Stimulated activated naive CD8-positive, alpha-beta T cell treated with anti-CD3 and anti-CD28 coated beads, Interleukin-15, amount 100 ng/mL, for 72 hours (primary cell): ENCODE data around the gene TFDP1.
A peak's percentile ranks its signal among the peaks of the same experiment; 100 is the strongest.
"Not testable (repeated sequence)": the region's sequence is repeated elsewhere in the genome, so short reads cannot be mapped to it uniquely, and the experiment has no call there.

Experiments
- ATAC-seq: fragments of 150-1000 bp; cut with Tn5 transposase; 2 replicates; pipeline ENCODE4 v1.10.0; 2021; ENCODE audit warnings: mild to moderate bottlenecking, moderate library complexity
- DNase-seq, 2 donors: peaks; one replicate each; pipeline ENCODE4 v3.0.0; 2021 to 2022
- H3K27ac Mint-ChIP-seq, 2 donors: one replicate each; pipeline ENCODE4 v1.8.0; 2022; ENCODE audit warnings: mild to moderate bottlenecking in 2 of 2, mixed read lengths in 2 of 2, moderate library complexity in 2 of 2
- H3K27me3 Mint-ChIP-seq: one replicate; pipeline ENCODE4 v1.8.0; 2022; ENCODE audit warnings: mixed read lengths
- H3K4me1 Mint-ChIP-seq: one replicate; pipeline ENCODE4 v1.8.0; 2022; ENCODE audit warnings: mild to moderate bottlenecking, mixed read lengths
- H3K4me3 Mint-ChIP-seq, 2 donors: one replicate each; pipeline ENCODE4 v1.8.0; 2022; ENCODE audit warnings: mild to moderate bottlenecking in 2 of 2, mixed read lengths in 2 of 2, moderate library complexity in 1 of 2
- H3K9me3 Mint-ChIP-seq, 2 donors: one replicate each; pipeline ENCODE4 v1.8.0; 2022; ENCODE audit warnings: mixed read lengths in 2 of 2

The TFDP1 gene

DNA sequence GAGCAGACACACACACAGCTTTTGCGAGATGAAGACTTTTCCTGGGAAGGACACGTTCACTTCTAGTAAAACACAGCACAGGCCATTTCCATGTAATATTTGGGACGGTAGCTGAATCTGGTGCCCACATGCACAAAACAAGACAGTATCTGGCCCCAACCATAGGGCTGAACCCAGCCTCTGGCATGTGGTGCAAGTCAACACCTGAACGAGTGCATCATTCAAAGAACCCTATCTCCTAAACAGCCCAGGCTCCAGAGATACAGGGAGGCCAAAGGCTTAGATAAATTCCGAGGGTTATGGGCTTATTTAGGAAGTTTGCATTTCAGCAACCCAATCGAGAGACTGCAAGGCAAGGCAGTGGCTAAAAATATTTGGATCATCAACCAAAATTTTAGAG, 2.7 kb upstream of the TFDP1 start:
- Mint-ChIP-seq H3K27me3 (no peaks in the 10 kb centered on the region), H3K4me3 (no peak overlapping the region), H3K4me1 (peaks cover 28% of the 10 kb centered on the region), H3K9me3 (peaks cover 0 to 3% of the 10 kb centered on the region in 2 donors), H3K27ac (no peak overlapping the region)
- ATAC-seq, result no peak
- no peak for DNase-seq

- Mint-ChIP-seq H3K4me3 (peak overlapping the region; percentile 32 to 49), H3K4me1 (peaks cover 40% of the 10 kb centered on the region), H3K27ac (no peak overlapping the region), H3K27me3 (no peaks in the 10 kb centered on the region), H3K9me3 (no peaks in the 10 kb centered on the region)
- DNase-seq (no peak), ATAC-seq (no peak)
Measured at GRCh38 chr13:113582841-113583631, 1.5 kb upstream of the TFDP1 start.

DNA sequence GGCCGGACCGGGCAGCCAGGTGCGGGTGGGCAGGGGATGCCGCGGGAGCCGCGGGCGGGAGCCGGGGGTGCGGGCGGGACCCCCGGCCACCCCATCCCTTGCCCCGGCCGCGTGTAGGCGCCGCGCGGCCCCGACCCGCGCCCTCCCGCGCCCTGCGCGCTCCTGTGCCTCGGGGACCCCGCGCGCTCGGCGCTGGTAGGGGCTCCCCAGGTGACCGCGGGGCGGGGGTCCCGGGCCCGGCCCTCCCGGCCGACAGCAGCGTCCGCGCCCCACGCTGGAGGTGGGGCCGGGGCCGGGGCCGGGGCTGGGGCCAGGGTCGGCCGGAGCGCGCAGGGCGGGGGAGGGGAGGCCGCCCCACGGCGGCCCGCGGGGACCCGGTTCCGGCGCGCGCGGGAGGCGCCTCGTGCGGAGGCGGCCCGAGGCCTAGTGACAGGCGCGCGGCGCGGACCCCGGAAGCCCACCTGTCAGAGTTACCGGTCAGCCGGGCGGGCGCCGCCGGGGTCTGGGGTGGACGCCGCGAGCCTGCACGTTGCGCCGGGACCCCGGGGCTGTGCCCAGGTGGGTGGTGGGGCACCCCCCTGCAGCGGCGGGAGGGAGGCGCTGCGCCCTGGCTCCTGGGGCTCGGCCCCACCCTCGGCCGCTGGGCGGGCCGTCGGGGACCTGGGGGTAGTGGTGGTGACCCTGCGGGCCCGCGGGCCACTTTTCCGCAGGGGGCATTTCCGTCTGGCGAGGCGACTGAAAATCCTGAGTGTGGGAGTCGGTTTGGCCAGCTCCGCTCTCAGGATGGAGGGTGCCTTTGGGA, 518 bp downstream of the TFDP1 start:
- Mint-ChIP-seq H3K4me1 (peaks cover 51% of the 10 kb centered on the region), H3K4me3 (peak overlapping the region; percentile 88 to 95), H3K27ac (peak overlapping the region; percentile 98), H3K27me3 (no peaks in the 10 kb centered on the region), H3K9me3 (no peaks in the 10 kb centered on the region)
- DNase-seq (peak; percentile 43 to 45), ATAC-seq (peak; percentile 50)

DNA sequence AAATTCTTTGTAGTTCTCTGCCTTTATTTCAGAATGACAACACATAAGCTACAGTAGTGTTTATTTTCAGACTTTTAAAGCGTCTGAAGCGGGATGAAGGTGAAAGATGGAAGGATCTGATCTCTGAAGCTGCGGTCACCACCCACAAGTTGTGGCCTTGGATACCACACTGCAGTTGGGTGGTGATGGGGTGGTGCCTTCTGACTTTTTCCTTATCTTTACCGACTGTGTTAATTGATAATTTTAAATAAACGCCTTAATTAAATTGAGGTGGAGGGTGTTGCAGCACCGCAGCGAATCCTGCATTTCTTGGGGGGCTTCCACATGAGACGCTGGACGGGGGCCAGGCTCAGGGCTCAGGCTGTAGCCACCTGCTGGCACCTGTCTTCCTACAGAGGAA, 1.3 kb downstream of the TFDP1 start:
- Mint-ChIP-seq H3K4me3 (peak overlapping the region; percentile 88 to 95), H3K27me3 (no peaks in the 10 kb centered on the region), H3K27ac (peak overlapping the region; percentile 98), H3K9me3 (no peaks in the 10 kb centered on the region), H3K4me1 (peaks cover 51% of the 10 kb centered on the region)
- DNase-seq (no peak), ATAC-seq (no peak)

GRCh38 chr13:113586661-113587479, 2.3 kb downstream of the TFDP1 start:
- peak overlapping the region; percentile 88 to 95 for H3K4me3 Mint-ChIP-seq
- DNase-seq (no peak), ATAC-seq (no peak)
- H3K27ac Mint-ChIP-seq, result peak overlapping the region in 1 of 2 donors; percentile 88
- no peaks in the 10 kb centered on the region for H3K27me3 Mint-ChIP-seq
- no peaks in the 10 kb centered on the region for H3K9me3 Mint-ChIP-seq
- peaks cover 51% of the 10 kb centered on the region for H3K4me1 Mint-ChIP-seq

DNA sequence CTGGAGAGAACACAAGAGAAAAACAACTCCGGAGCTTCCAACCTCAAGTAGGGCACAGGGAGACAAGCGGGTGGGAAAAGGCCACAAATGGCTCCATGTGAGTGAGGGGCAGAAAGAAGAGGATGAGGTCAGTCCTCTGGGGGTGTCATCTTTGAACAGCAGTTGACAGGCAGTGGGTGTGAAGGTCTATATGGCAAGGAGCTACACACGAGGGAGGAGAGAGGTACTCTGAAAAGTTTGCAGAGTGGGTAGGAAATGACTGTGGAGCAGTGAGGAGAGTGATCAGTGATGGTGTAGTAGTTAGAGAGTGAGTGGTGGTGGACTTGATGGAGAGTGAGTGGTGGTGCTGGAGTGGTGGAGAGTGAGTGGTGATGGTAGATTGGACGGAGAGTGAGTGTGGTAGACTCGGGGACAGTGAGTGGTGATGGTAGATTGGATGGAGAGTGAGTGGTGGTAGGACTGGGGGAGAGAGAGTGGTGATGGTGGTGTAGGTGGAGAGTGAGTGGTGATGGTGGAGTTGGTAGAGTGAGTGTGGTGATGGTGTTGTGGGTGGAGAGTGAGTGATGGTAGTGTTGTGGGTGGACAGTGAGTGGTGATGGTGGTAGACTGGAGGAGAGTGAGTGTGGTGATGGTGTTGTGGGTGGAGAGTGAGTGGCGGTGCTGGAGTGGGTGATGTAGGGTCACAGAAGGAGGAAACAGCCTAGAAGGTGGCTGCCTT, 4.0 kb downstream of the TFDP1 start:
- Mint-ChIP-seq H3K27me3 (no peaks in the 10 kb centered on the region), H3K9me3 (no peaks in the 10 kb centered on the region), H3K4me3 (peak overlapping the region in 1 of 2 donors; percentile 1), H3K4me1 (peaks cover 43% of the 10 kb centered on the region), H3K27ac (peak overlapping the region in 1 of 2 donors; percentile 6)
- ATAC-seq (no peak), DNase-seq (no peak)

DNA sequence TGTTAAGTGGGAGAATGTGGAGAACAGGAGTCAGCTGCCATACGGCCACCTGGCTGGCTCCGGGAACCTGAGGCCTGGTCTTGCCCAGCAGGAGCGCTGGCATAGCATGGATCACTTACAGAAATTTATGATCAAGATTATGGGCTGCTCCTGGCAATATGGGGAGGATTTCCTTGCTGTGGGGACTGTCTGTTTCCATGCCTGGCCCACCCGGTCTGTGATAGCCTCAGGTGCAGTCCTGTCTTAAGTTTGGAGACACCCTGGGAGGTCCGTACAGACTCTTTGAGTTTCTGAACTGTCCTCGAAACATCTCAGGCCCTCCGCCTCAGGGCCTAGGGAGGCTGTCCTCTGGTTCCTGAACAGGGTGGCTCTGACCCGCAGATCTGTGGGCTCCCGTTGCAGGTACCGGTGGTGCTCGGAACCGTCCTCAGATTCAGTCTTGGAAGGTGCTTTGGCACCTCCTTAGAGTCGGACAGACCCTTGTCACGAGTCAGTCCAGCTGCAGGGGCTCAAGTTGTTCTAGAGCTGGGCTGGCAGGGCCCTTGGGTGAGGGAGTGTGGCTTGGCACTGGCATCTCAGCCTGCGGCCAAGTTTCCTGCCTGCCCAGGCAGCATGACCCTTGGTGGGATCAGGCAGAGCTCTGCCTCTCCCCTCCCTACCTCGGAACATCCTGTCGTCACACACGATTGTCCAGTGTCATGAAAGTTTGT, 4.9 kb downstream of the TFDP1 start:
- Mint-ChIP-seq H3K27me3 (no peaks in the 10 kb centered on the region), H3K4me1 (peaks cover 37% of the 10 kb centered on the region), H3K9me3 (no peaks in the 10 kb centered on the region), H3K27ac (peak overlapping the region in 1 of 2 donors; percentile 51), H3K4me3 (no peak overlapping the region)
- ATAC-seq, result no peak
- no peak for DNase-seq

- DNase-seq (no peak), ATAC-seq (no peak)
- H3K4me1 Mint-ChIP-seq, result peaks cover 36% of the 10 kb centered on the region
- no peaks in the 10 kb centered on the region for H3K27me3 Mint-ChIP-seq
- no peaks in the 10 kb centered on the region for H3K9me3 Mint-ChIP-seq
- H3K27ac Mint-ChIP-seq, result peak overlapping the region in 1 of 2 donors; percentile 51
- H3K4me3 Mint-ChIP-seq, result no peak overlapping the region
Measured at GRCh38 chr13:113589961-113590339, 5.4 kb downstream of the TFDP1 start.

DNA sequence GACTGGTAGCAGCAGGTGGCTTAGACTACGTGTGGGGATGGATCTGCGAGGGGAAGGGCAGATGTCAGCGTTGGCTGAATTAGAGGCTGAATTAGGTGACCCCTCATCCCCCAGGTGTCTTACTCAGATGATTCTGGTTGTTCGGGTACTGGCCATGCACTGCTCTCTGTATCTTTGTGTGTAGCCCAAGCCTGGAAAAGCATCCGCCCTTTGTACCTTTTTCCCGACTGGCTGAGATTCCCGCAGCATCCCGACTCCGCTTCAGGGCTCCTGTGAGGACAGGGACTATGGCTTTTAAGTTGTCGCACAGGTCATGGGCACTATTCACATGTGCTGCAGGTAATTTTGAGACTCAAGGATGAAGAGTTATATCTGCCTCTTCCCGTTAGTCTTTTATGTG, 7.2 kb downstream of the TFDP1 start:
- no peak for ATAC-seq

GRCh38 chr13:113592571-113592970, 8.0 kb downstream of the TFDP1 start:
- no peaks in the 10 kb centered on the region for H3K9me3 Mint-ChIP-seq
- no peak for ATAC-seq
- peaks cover 15% of the 10 kb centered on the region for H3K4me1 Mint-ChIP-seq
- H3K4me3 Mint-ChIP-seq, result no peak overlapping the region
- DNase-seq, result peak in 1 of 2 donors; percentile 6
- H3K27ac Mint-ChIP-seq, result no peak overlapping the region
- no peaks in the 10 kb centered on the region for H3K27me3 Mint-ChIP-seq

More for the DNA sequence above, 7.2 kb downstream of the TFDP1 start:
- Mint-ChIP-seq H3K27ac (no peak overlapping the region), H3K9me3 (no peaks in the 10 kb centered on the region), H3K27me3 (no peaks in the 10 kb centered on the region), H3K4me1 (peaks cover 24% of the 10 kb centered on the region), H3K4me3 (no peak overlapping the region)
- DNase-seq, result no peak

- not testable (repeated sequence) for ATAC-seq, H3K27ac Mint-ChIP-seq, H3K4me1 Mint-ChIP-seq, H3K4me3 Mint-ChIP-seq, H3K9me3 Mint-ChIP-seq, H3K27me3 Mint-ChIP-seq
- peak in 1 of 2 donors; percentile 4 for DNase-seq
Measured at GRCh38 chr13:113594066-113594821, 9.7 kb downstream of the TFDP1 start.

- H3K27me3 Mint-ChIP-seq, result no peaks in the 10 kb centered on the region
- no peak for ATAC-seq
- H3K9me3 Mint-ChIP-seq, result no peaks in the 10 kb centered on the region
- H3K4me3 Mint-ChIP-seq, result no peak overlapping the region
- H3K4me1 Mint-ChIP-seq, result peaks cover 3% of the 10 kb centered on the region
- H3K27ac Mint-ChIP-seq, result no peak overlapping the region
- DNase-seq, result no peak
Measured at GRCh38 chr13:113595131-113595530, 10.6 kb downstream of the TFDP1 start.

DNA sequence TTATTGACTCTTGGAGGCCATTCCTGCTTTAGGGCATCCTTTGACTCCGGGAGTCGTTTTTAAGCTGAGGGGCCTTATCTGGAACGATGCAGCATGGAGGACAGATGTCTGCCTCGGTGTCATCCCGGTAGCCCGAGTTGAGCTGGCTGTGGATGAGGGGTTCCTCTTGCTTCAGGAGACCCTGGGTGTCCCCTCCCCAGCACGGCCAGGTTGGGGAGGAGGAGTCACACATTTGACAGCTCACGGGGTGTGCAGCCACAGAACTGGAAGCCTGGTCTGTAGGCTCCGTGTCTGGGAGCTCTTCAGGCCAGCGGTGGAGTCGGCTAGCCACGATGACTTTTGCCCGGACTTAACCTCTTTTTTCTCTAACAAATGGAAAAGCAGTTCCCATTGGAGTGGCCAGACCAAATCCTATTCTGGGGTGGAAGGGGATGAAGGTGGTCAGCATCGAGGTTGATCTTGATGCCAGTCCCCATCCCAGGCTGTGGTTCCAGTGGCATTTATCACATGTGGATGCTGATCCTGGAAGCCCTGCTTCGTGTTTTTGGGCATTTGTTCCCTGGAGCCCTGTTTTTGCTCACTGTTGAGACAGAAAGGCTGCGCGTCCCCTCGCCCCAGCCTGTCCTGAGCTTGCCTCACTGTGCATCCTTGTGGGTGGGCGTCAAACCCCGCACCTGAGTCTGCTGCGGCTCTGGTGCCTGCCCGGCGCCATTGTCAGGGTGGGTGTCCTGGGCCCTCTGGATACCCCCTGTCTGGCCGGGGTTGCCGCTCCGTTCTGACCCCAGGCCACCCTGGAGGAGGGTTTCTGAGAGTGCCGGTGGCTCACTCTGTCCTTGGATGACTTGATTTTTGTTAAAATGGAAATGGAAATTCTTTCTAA, 12.0 kb downstream of the TFDP1 start:
- ATAC-seq (no peak), DNase-seq (no peak)
- H3K27ac Mint-ChIP-seq, result no peak overlapping the region
- no peaks in the 10 kb centered on the region for H3K9me3 Mint-ChIP-seq
- H3K4me1 Mint-ChIP-seq, result peaks cover 13% of the 10 kb centered on the region
- H3K4me3 Mint-ChIP-seq, result no peak overlapping the region
- H3K27me3 Mint-ChIP-seq, result no peaks in the 10 kb centered on the region
